Muscle layer of duodenum (tissue), 2 donors: ENCODE results near the gene CFAP100.

Experiments
- H3K27ac ChIP-seq: one replicate; pipeline ENCODE4 v1.7.0; 2013; ENCODE audit warnings: mild to moderate bottlenecking, low read length
- H3K27me3 ChIP-seq: one replicate; pipeline ENCODE4 v1.7.0; 2013; ENCODE audit warnings: low read depth, mild to moderate bottlenecking, control low read depth, low read length
- H3K36me3 ChIP-seq, 2 donors: one replicate each; pipeline ENCODE4 v1.7.0; 2013; ENCODE audit warnings: low read length in 2 of 2, control low read depth in 1 of 2, mild to moderate bottlenecking in 1 of 2; ENCODE audit not compliant: insufficient read depth in 2 of 2, control insufficient read depth in 1 of 2
- H3K4me1 ChIP-seq, 2 donors: one replicate each; pipeline ENCODE4 v1.7.0; 2013; ENCODE audit warnings: low read length in 2 of 2, mild to moderate bottlenecking in 2 of 2, control low read depth in 1 of 2, moderate library complexity in 1 of 2; ENCODE audit not compliant: insufficient read depth in 2 of 2, control insufficient read depth in 1 of 2
- H3K4me3 ChIP-seq, 2 donors: one replicate each; pipeline ENCODE4 v1.7.0; 2013; ENCODE audit warnings: low read length in 2 of 2, low read depth in 1 of 2, mild to moderate bottlenecking in 1 of 2
- H3K9me3 ChIP-seq, 2 donors: one replicate each; pipeline ENCODE4 v1.7.0; 2013; ENCODE audit warnings: low read length in 2 of 2, control low read depth in 1 of 2, mild to moderate bottlenecking in 1 of 2; ENCODE audit not compliant: control insufficient read depth in 1 of 2
- donor health status: healthy.

The CFAP100 gene

GRCh38 chr3:126413693-126414080 lies 19.0 kb downstream of the CFAP100 start:
- no peaks in the 10 kb centered on the region for H3K4me1 ChIP-seq
- no peaks in the 10 kb centered on the region for H3K36me3 ChIP-seq
- H3K27ac ChIP-seq = no peak overlapping the region
- no peaks in the 10 kb centered on the region for H3K27me3 ChIP-seq
- H3K4me3 ChIP-seq = no peak overlapping the region
- H3K9me3 ChIP-seq = no peaks in the 10 kb centered on the region

- Histone ChIP-seq H3K9me3 (no peaks in the 10 kb centered on the region), H3K27ac (no peak overlapping the region), H3K4me3 (no peak overlapping the region), H3K36me3 (no peaks in the 10 kb centered on the region), H3K27me3 (no peaks in the 10 kb centered on the region), H3K4me1 (no peaks in the 10 kb centered on the region)
Observed at GRCh38 chr3:126414406-126414805, 19.7 kb downstream of the CFAP100 start.

GRCh38 chr3:126414961-126415660 lies 20.4 kb downstream of the CFAP100 start:
- Histone ChIP-seq H3K27me3 (no peaks in the 10 kb centered on the region), H3K36me3 (no peaks in the 10 kb centered on the region), H3K9me3 (no peaks in the 10 kb centered on the region), H3K4me3 (no peak overlapping the region), H3K27ac (no peak overlapping the region), H3K4me1 (no peaks in the 10 kb centered on the region)

- H3K4me3 ChIP-seq = no peak overlapping the region
- no peak overlapping the region for H3K27ac ChIP-seq
- H3K36me3 ChIP-seq = no peaks in the 10 kb centered on the region
- H3K9me3 ChIP-seq = no peaks in the 10 kb centered on the region
- no peaks in the 10 kb centered on the region for H3K4me1 ChIP-seq
- H3K27me3 ChIP-seq = no peaks in the 10 kb centered on the region
Observed at GRCh38 chr3:126415661-126416591, 21.2 kb downstream of the CFAP100 start.

- Histone ChIP-seq H3K9me3 (no peaks in the 10 kb centered on the region), H3K27me3 (no peaks in the 10 kb centered on the region), H3K4me3 (no peak overlapping the region), H3K36me3 (no peaks in the 10 kb centered on the region), H3K4me1 (no peaks in the 10 kb centered on the region), H3K27ac (no peak overlapping the region)
Observed at GRCh38 chr3:126416943-126417342, 22.2 kb downstream of the CFAP100 start.

GRCh38 chr3:126417515-126417914 lies 22.8 kb downstream of the CFAP100 start:
- H3K27ac ChIP-seq = no peak overlapping the region
- H3K27me3 ChIP-seq = no peaks in the 10 kb centered on the region
- H3K4me1 ChIP-seq = no peaks in the 10 kb centered on the region
- H3K9me3 ChIP-seq = no peaks in the 10 kb centered on the region
- no peak overlapping the region for H3K4me3 ChIP-seq
- H3K36me3 ChIP-seq = no peaks in the 10 kb centered on the region

GRCh38 chr3:126417981-126418530 lies 23.3 kb downstream of the CFAP100 start:
- no peak overlapping the region for H3K4me3 ChIP-seq
- no peaks in the 10 kb centered on the region for H3K9me3 ChIP-seq
- no peaks in the 10 kb centered on the region for H3K36me3 ChIP-seq
- H3K4me1 ChIP-seq = no peaks in the 10 kb centered on the region
- H3K27me3 ChIP-seq = no peaks in the 10 kb centered on the region
- no peak overlapping the region for H3K27ac ChIP-seq

GRCh38 chr3:126418661-126419131 lies 24.0 kb downstream of the CFAP100 start:
- Histone ChIP-seq H3K4me3 (no peak overlapping the region), H3K36me3 (no peaks in the 10 kb centered on the region), H3K27me3 (no peaks in the 10 kb centered on the region), H3K9me3 (no peaks in the 10 kb centered on the region), H3K4me1 (no peaks in the 10 kb centered on the region), H3K27ac (no peak overlapping the region)

- no peaks in the 10 kb centered on the region for H3K4me1 ChIP-seq
- H3K27me3 ChIP-seq = no peaks in the 10 kb centered on the region
- no peaks in the 10 kb centered on the region for H3K9me3 ChIP-seq
- no peak overlapping the region for H3K4me3 ChIP-seq
- no peak overlapping the region for H3K27ac ChIP-seq
- peaks cover 0 to under 1% of the 10 kb centered on the region in 2 donors for H3K36me3 ChIP-seq
Observed at GRCh38 chr3:126419151-126419703, 24.5 kb downstream of the CFAP100 start.

GRCh38 chr3:126419886-126420786 lies 25.4 kb downstream of the CFAP100 start:
- H3K4me1 ChIP-seq = no peaks in the 10 kb centered on the region
- H3K4me3 ChIP-seq = no peak overlapping the region
- H3K36me3 ChIP-seq = peaks cover 0 to 4% of the 10 kb centered on the region in 2 donors
- H3K9me3 ChIP-seq = no peaks in the 10 kb centered on the region
- H3K27ac ChIP-seq = no peak overlapping the region
- H3K27me3 ChIP-seq = no peaks in the 10 kb centered on the region
